Chondrocyte (in vitro differentiated cells): ENCODE measurements around the gene DECR2. TPM values are rescaled to one million over a fixed set of nuclear protein-coding genes. Genes with fewer than 3 reads are reported as not detected.

Experiments
- DNase-seq: peaks from one replicate; pipeline ENCODE4 v3.0.0; 2021; ENCODE audit warnings: mixed read lengths, low spot score
- H3K27ac Mint-ChIP-seq: one replicate; pipeline ENCODE4 v1.8.0; 2021; ENCODE audit warnings: mild to moderate bottlenecking, moderate library complexity, mixed read lengths; ENCODE audit not compliant: unreplicated experiment
- H3K27me3 Mint-ChIP-seq: 2 replicates; pipeline ENCODE4 v1.8.0; 2021; ENCODE audit warnings: low read depth, mixed read lengths
- H3K36me3 Mint-ChIP-seq: 2 replicates; pipeline ENCODE4 v1.8.0; 2021; ENCODE audit warnings: low read depth, mixed read lengths
- H3K4me1 Mint-ChIP-seq: 2 replicates; pipeline ENCODE4 v1.8.0; 2021; ENCODE audit warnings: low read depth, mild to moderate bottlenecking, mixed read lengths
- H3K4me3 Mint-ChIP-seq: one replicate; pipeline ENCODE4 v1.8.0; 2021; ENCODE audit warnings: mild to moderate bottlenecking, moderate library complexity, mixed read lengths; ENCODE audit not compliant: unreplicated experiment
- H3K9me3 Mint-ChIP-seq: 2 replicates; pipeline ENCODE4 v1.8.0; 2021; ENCODE audit warnings: low read depth, mixed read lengths
- CTCF ChIP-seq: fragments of 200-600 bp; sonication (generic); IDR thresholded peaks from 2 replicates; pipeline ENCODE4 v1.5.0; 2021; ENCODE audit warnings: antibody characterized with exemption, mild to moderate bottlenecking, moderate library complexity
- total RNA-seq: library from RNA; stranded (reverse); gene quantifications from 3 replicates; pipeline ENCODE4 v1.2.1, GENCODE V29; 2021

Gene DECR2
- total RNA-seq, 1 donor from 2014 or later: 25.1 TPM

GRCh38 chr16:398561-399339, 2.9 kb upstream of the DECR2 start:
- H3K9me3 Mint-ChIP-seq: no peaks in the 10 kb centered on the region
- H3K36me3 Mint-ChIP-seq: peaks cover 3% of the 10 kb centered on the region
- peak overlapping the region; percentile 87 for H3K27ac Mint-ChIP-seq
- peak; percentile 91 for DNase-seq
- TF ChIP-seq CTCF: no peak
- no peaks in the 10 kb centered on the region for H3K27me3 Mint-ChIP-seq
- H3K4me1 Mint-ChIP-seq: peaks cover 27% of the 10 kb centered on the region
- peak overlapping the region; percentile 63 for H3K4me3 Mint-ChIP-seq

GRCh38 chr16:399340-400019, 2.2 kb upstream of the DECR2 start:
- Mint-ChIP-seq H3K27me3 (no peaks in the 10 kb centered on the region), H3K9me3 (no peaks in the 10 kb centered on the region), H3K27ac (no peak overlapping the region), H3K36me3 (peaks cover 3% of the 10 kb centered on the region), H3K4me1 (peaks cover 27% of the 10 kb centered on the region), H3K4me3 (no peak overlapping the region)
- DNase-seq: peak; percentile 77
- no peak for TF ChIP-seq CTCF

GRCh38 chr16:400061-400591, 1.6 kb upstream of the DECR2 start:
- H3K27ac Mint-ChIP-seq: peak overlapping the region; percentile 86
- H3K27me3 Mint-ChIP-seq: no peaks in the 10 kb centered on the region
- peaks cover 3% of the 10 kb centered on the region for H3K36me3 Mint-ChIP-seq
- no peaks in the 10 kb centered on the region for H3K9me3 Mint-ChIP-seq
- no peak for TF ChIP-seq CTCF
- H3K4me1 Mint-ChIP-seq: peaks cover 27% of the 10 kb centered on the region
- peak overlapping the region; percentile 82 for H3K4me3 Mint-ChIP-seq
- DNase-seq: peak; percentile 79

- Mint-ChIP-seq H3K27me3 (no peaks in the 10 kb centered on the region), H3K27ac (no peak overlapping the region), H3K36me3 (peaks cover 3% of the 10 kb centered on the region), H3K4me1 (peaks cover 13% of the 10 kb centered on the region), H3K4me3 (no peak overlapping the region), H3K9me3 (no peaks in the 10 kb centered on the region)
- no peak for DNase-seq
- no peak for TF ChIP-seq CTCF
Measured at GRCh38 chr16:404971-405486, 3.3 kb downstream of the DECR2 start.
